ENCODE results near the gene USP31. TPM values are rescaled to one million over a fixed set of nuclear protein-coding genes. Genes with fewer than 3 reads are reported as not detected.

Gene USP31
- total RNA-seq, 1 donor: 6.2 TPM

DNA sequence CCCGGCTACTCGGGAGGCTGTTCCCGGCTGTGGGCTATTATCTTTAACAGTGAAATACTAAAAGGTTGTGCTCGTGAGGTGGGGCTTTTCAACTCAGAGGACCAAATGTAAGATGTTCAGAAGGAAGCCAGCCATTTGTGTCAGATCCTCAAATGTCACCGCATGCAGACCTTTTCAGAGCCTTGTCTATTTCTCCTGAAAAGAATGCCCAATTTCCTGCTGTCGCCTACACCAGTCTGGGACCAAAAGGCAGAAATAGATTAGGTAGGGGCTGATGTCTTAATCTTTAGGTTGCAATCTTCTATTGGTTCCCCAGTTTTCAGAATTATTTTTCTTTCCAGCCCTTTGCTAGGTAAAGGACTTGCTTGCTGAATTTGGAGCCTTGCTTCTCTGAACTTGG is 8.9 kb upstream of the USP31 start:
- no peaks in the 10 kb centered on the region for H4K20me1 ChIP-seq (ENCODE audit: insufficient read depth, low read length)
- H3K27ac ChIP-seq (ENCODE audit: low read depth, low read length): no peak overlapping the region
- H3K4me3 ChIP-seq (ENCODE audit: insufficient read depth, low read length): no peak overlapping the region
- DNase-seq (ENCODE audit: insufficient read length, low spot score, missing footprints): no peak
- H3K36me3 ChIP-seq (ENCODE audit: insufficient read depth, low read length): no peaks in the 10 kb centered on the region
- TF ChIP-seq, protein P1, sequence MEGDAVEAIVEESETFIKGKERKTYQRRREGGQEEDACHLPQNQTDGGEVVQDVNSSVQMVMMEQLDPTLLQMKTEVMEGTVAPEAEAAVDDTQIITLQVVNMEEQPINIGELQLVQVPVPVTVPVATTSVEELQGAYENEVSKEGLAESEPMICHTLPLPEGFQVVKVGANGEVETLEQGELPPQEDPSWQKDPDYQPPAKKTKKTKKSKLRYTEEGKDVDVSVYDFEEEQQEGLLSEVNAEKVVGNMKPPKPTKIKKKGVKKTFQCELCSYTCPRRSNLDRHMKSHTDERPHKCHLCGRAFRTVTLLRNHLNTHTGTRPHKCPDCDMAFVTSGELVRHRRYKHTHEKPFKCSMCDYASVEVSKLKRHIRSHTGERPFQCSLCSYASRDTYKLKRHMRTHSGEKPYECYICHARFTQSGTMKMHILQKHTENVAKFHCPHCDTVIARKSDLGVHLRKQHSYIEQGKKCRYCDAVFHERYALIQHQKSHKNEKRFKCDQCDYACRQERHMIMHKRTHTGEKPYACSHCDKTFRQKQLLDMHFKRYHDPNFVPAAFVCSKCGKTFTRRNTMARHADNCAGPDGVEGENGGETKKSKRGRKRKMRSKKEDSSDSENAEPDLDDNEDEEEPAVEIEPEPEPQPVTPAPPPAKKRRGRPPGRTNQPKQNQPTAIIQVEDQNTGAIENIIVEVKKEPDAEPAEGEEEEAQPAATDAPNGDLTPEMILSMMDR (IDR thresholded peaks at IDR 0.05; ENCODE audit: extremely low read depth, low read depth, low read length): no peak
- H3K4me2 ChIP-seq (ENCODE audit: insufficient read depth, low read length): no peak overlapping the region
- no peaks in the 10 kb centered on the region for H3K4me1 ChIP-seq (ENCODE audit: insufficient read depth, low read length)
- H3K79me2 ChIP-seq (ENCODE audit: insufficient read depth, low read length): no peaks in the 10 kb centered on the region
- no peaks in the 10 kb centered on the region for H3K9me3 ChIP-seq (ENCODE audit: low read depth, low read length)
- peaks cover 3% of the 10 kb centered on the region for H3K27me3 ChIP-seq (ENCODE audit: insufficient read depth, low read length)
- H2AFZ ChIP-seq (ENCODE audit: low read length): no peak overlapping the region

DNA sequence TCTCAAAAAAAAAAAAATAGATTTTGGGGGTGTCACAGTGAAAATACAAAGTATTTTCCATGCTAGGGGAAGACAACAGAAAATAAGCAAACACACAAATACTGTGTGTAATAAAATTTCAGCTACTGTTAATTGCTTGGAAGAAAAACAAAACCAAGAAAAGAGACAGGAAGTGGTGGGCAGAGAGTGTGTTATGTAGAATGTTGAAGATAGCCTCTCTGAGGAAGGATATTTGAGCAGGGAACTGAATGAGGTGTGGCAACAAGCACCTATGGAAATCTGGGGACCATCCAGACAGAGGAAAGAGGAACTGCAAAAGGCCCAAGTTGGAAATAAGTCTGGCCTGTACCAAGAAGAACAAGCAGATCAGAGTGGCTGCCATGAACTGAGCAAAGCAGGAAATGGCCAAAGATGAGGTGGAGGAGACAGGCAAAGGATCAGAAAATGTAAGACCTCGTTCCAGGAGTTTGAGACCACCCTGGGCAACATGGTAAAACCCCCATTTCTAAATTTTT is 7.8 kb upstream of the USP31 start:
- DNase-seq (ENCODE audit: insufficient read length, low spot score, missing footprints): no peak
- Histone ChIP-seq H3K9me3 (ENCODE audit: low read depth, low read length) (no peaks in the 10 kb centered on the region), H3K4me1 (ENCODE audit: insufficient read depth, low read length) (no peaks in the 10 kb centered on the region), H3K79me2 (ENCODE audit: insufficient read depth, low read length) (no peaks in the 10 kb centered on the region), H4K20me1 (ENCODE audit: insufficient read depth, low read length) (no peaks in the 10 kb centered on the region), H3K36me3 (ENCODE audit: insufficient read depth, low read length) (no peaks in the 10 kb centered on the region), H3K27ac (ENCODE audit: low read depth, low read length) (no peak overlapping the region), H3K4me3 (ENCODE audit: insufficient read depth, low read length) (no peak overlapping the region), H3K27me3 (ENCODE audit: insufficient read depth, low read length) (peaks cover 3% of the 10 kb centered on the region), H3K4me2 (ENCODE audit: insufficient read depth, low read length) (no peak overlapping the region), H2AFZ (ENCODE audit: low read length) (no peak overlapping the region)
- TF ChIP-seq, protein P1 (IDR thresholded peaks at IDR 0.05; ENCODE audit: extremely low read depth, low read depth, low read length): no peak

DNA sequence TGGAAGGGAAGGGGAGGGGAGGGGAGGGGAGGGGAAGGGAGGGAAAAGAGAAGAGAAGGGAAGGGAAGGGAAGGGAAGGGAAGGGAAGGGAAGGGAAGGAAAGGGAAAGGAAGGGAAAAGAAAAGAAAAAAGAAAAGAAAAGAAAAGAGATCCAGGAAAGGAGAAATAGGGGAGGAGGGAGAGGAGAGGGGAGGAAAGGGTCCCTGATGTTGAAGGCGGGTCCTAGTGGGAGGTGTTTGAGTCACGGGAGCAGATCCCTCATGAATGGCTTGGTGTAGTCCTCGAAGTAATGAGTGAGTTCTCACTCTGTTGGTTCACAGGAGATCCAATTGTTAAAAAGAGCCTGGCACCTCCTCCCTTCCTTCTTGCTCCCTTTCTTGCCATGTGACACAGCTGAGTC is 6.9 kb upstream of the USP31 start:
- H4K20me1 ChIP-seq (ENCODE audit: insufficient read depth, low read length): no peaks in the 10 kb centered on the region
- H3K27me3 ChIP-seq (ENCODE audit: insufficient read depth, low read length): peaks cover 3% of the 10 kb centered on the region
- H3K27ac ChIP-seq (ENCODE audit: low read depth, low read length): no peak overlapping the region
- H3K9me3 ChIP-seq (ENCODE audit: low read depth, low read length): no peaks in the 10 kb centered on the region
- H3K36me3 ChIP-seq (ENCODE audit: insufficient read depth, low read length): no peaks in the 10 kb centered on the region
- H2AFZ ChIP-seq (ENCODE audit: low read length): no peak overlapping the region
- H3K4me2 ChIP-seq (ENCODE audit: insufficient read depth, low read length): no peak overlapping the region
- DNase-seq (ENCODE audit: insufficient read length, low spot score, missing footprints): no peak
- H3K4me3 ChIP-seq (ENCODE audit: insufficient read depth, low read length): no peak overlapping the region
- TF ChIP-seq, protein P1 (IDR thresholded peaks at IDR 0.05; ENCODE audit: extremely low read depth, low read depth, low read length): no peak
- no peaks in the 10 kb centered on the region for H3K79me2 ChIP-seq (ENCODE audit: insufficient read depth, low read length)
- no peaks in the 10 kb centered on the region for H3K4me1 ChIP-seq (ENCODE audit: insufficient read depth, low read length)

DNA sequence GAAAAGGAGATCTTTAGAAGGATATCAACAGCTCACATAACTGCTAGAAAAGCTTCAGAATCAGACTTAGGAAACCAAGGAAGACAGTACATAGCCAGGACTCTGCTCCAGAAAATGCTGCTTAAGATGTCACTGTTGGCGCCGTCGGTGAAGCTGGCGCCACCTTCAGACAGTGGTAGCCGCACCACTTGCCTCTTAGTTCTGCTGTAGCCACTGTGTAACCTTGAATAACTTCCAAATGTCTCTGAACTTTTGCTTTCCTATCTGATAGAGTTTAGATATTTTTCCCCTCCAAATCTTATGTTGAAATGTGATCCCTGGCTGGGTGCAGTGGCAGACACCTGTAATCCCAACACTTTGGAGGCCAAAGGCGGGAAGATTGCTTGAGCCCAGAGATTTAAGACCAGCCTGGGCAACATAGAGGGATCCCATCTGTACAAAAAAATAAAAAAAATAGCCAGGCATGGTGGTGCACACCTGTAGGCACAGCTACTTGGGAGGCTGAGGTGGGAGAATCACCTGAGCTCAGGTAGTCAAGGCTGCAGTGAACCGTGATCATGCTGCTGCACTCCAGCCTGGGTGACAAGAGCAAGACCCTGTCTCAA is 6.3 kb upstream of the USP31 start:
- H3K4me1 ChIP-seq (ENCODE audit: insufficient read depth, low read length): no peaks in the 10 kb centered on the region
- H3K79me2 ChIP-seq (ENCODE audit: insufficient read depth, low read length): no peaks in the 10 kb centered on the region
- no peak overlapping the region for H3K4me3 ChIP-seq (ENCODE audit: insufficient read depth, low read length)
- peaks cover 3% of the 10 kb centered on the region for H3K27me3 ChIP-seq (ENCODE audit: insufficient read depth, low read length)
- no peaks in the 10 kb centered on the region for H3K36me3 ChIP-seq (ENCODE audit: insufficient read depth, low read length)
- no peaks in the 10 kb centered on the region for H4K20me1 ChIP-seq (ENCODE audit: insufficient read depth, low read length)
- H3K27ac ChIP-seq (ENCODE audit: low read depth, low read length): no peak overlapping the region
- TF ChIP-seq, protein P1 (IDR thresholded peaks at IDR 0.05; ENCODE audit: extremely low read depth, low read depth, low read length): peak; percentile 44
- DNase-seq (ENCODE audit: insufficient read length, low spot score, missing footprints): no peak
- H2AFZ ChIP-seq (ENCODE audit: low read length): no peak overlapping the region
- no peaks in the 10 kb centered on the region for H3K9me3 ChIP-seq (ENCODE audit: low read depth, low read length)
- no peak overlapping the region for H3K4me2 ChIP-seq (ENCODE audit: insufficient read depth, low read length)
